ENCODE results near the gene SYTL5. TPM values are rescaled to one million over a fixed set of nuclear protein-coding genes. Genes with fewer than 3 reads are reported as not detected.

Gene SYTL5
- total and polyA plus RNA-seq, 2 experiments from 2014 or later = 0.23 to 0.35 TPM

- no peaks in the 10 kb centered on the region for H3K4me1 ChIP-seq (ENCODE audit: insufficient read depth)
- Mint-ChIP-seq H3K9me3 (no peaks in the 10 kb centered on the region; the same call in 2 of the 3 replicates), H3K36me3 (ENCODE audit: low read depth) (no peaks in the 10 kb centered on the region), H3K4me1 (no peaks in the 10 kb centered on the region), H3K27ac (no peak overlapping the region), H3K27me3 (ENCODE audit: insufficient read depth, low read depth, poor library complexity) (no peaks in the 10 kb centered on the region), H3K4me3 (no peak overlapping the region)
- no peaks in the 10 kb centered on the region for H3K36me3 ChIP-seq (ENCODE audit: insufficient read depth)
- ATAC-seq (no peak), DNase-seq (ENCODE audit: low spot score) (no peak)
- no peaks in the 10 kb centered on the region for H3K79me2 ChIP-seq (replicated peaks; ENCODE audit: insufficient read depth)
- H3K27ac ChIP-seq (ENCODE audit: low read depth) = no peak overlapping the region
- H4K20me1 ChIP-seq (replicated peaks; ENCODE audit: insufficient read depth) = no peaks in the 10 kb centered on the region
- H3K27me3 ChIP-seq (ENCODE audit: insufficient read depth) = no peaks in the 10 kb centered on the region
- H3F3A ChIP-seq (replicated peaks; ENCODE audit: low read depth) = no peaks in the 10 kb centered on the region
- no peak overlapping the region for H3K4me2 ChIP-seq
- no peak overlapping the region for H3K4me3 ChIP-seq
- no peak for TF ChIP-seq NANOG (IDR thresholded peaks at IDR 0.05; ENCODE audit: borderline replicate concordance)
- TF ChIP-seq EZH2phosphoT487 (IDR thresholded peaks at IDR 0.05; ENCODE audit: unreplicated experiment) = no peak
- no peak for TF ChIP-seq CTCF (conservative IDR thresholded peaks at IDR 0.05; ENCODE audit: low read depth in 2 of 2)
- H2AFZ ChIP-seq = no peak overlapping the region
- H3K9me2 ChIP-seq (ENCODE audit: insufficient read depth) = no peaks in the 10 kb centered on the region
These were observed 75.6 kb downstream of the SYTL5 start for GRCh38 chrX:38081909-38082308.

- Histone ChIP-seq H2AFZ (no peak overlapping the region), H4K20me1 (replicated peaks; ENCODE audit: insufficient read depth) (no peaks in the 10 kb centered on the region), H3K4me3 (no peak overlapping the region), H3K79me2 (replicated peaks; ENCODE audit: insufficient read depth) (no peaks in the 10 kb centered on the region), H3K4me1 (ENCODE audit: insufficient read depth) (no peaks in the 10 kb centered on the region), H3K27me3 (ENCODE audit: insufficient read depth) (no peaks in the 10 kb centered on the region), H3K9me2 (ENCODE audit: insufficient read depth) (no peaks in the 10 kb centered on the region), H3K4me2 (no peak overlapping the region), H3F3A (replicated peaks; ENCODE audit: low read depth) (no peaks in the 10 kb centered on the region), H3K27ac (ENCODE audit: low read depth) (no peak overlapping the region), H3K36me3 (ENCODE audit: insufficient read depth) (no peaks in the 10 kb centered on the region)
- TF ChIP-seq ETS1 (IDR thresholded peaks at IDR 0.05) = no peak
- no peak for TF ChIP-seq JUNB (IDR thresholded peaks at IDR 0.05; ENCODE audit: unreplicated experiment)
- Mint-ChIP-seq H3K4me3 (no peak overlapping the region), H3K36me3 (ENCODE audit: low read depth) (no peaks in the 10 kb centered on the region), H3K4me1 (no peaks in the 10 kb centered on the region), H3K9me3 (no peaks in the 10 kb centered on the region; the same call in 2 of the 3 replicates), H3K27ac (no peak overlapping the region), H3K27me3 (ENCODE audit: insufficient read depth, low read depth, poor library complexity) (no peaks in the 10 kb centered on the region)
- ATAC-seq (no peak), DNase-seq (ENCODE audit: low spot score) (no peak)
These were observed 76.0 kb downstream of the SYTL5 start for GRCh38 chrX:38082309-38082708.

- H3K27ac Mint-ChIP-seq = no peak overlapping the region
- no peaks in the 10 kb centered on the region for H3K36me3 ChIP-seq (ENCODE audit: insufficient read depth)
- no peak overlapping the region for H3K4me3 ChIP-seq
- H4K20me1 ChIP-seq (replicated peaks; ENCODE audit: insufficient read depth) = no peaks in the 10 kb centered on the region
- DNase-seq (ENCODE audit: low spot score) (no peak), ATAC-seq (no peak)
- H3K9me2 ChIP-seq (ENCODE audit: insufficient read depth) = no peaks in the 10 kb centered on the region
- H3F3A ChIP-seq (replicated peaks; ENCODE audit: low read depth) = no peaks in the 10 kb centered on the region
- no peaks in the 10 kb centered on the region for H3K27me3 ChIP-seq (ENCODE audit: insufficient read depth)
- H3K36me3 Mint-ChIP-seq (ENCODE audit: low read depth) = no peaks in the 10 kb centered on the region
- no peaks in the 10 kb centered on the region for H3K4me1 ChIP-seq (ENCODE audit: insufficient read depth)
- H3K27ac ChIP-seq (ENCODE audit: low read depth) = no peak overlapping the region
- no peak overlapping the region for H3K4me3 Mint-ChIP-seq
- H2AFZ ChIP-seq = no peak overlapping the region
- H3K79me2 ChIP-seq (replicated peaks; ENCODE audit: insufficient read depth) = no peaks in the 10 kb centered on the region
- H3K27me3 Mint-ChIP-seq (ENCODE audit: insufficient read depth, low read depth, poor library complexity) = peaks cover 3% of the 10 kb centered on the region
- H3K9me3 Mint-ChIP-seq = no peaks in the 10 kb centered on the region; the same call in 2 of the 3 replicates
- no peak overlapping the region for H3K4me2 ChIP-seq
- no peaks in the 10 kb centered on the region for H3K4me1 Mint-ChIP-seq
- no peak for TF ChIP-seq POLR2AphosphoS5 (IDR thresholded peaks at IDR 0.05; ENCODE audit: low read depth)
- TF ChIP-seq NANOG (IDR thresholded peaks at IDR 0.05; ENCODE audit: borderline replicate concordance) = no peak
- no peak for TF ChIP-seq CTCF (conservative IDR thresholded peaks at IDR 0.05; ENCODE audit: low read depth in 2 of 2)
- TF ChIP-seq ETS1 (IDR thresholded peaks at IDR 0.05) = no peak
These were observed 79.5 kb downstream of the SYTL5 start for GRCh38 chrX:38085813-38086212.

All from GM23338 (cell line).